ENCODE results near the gene HASPIN.

Gene HASPIN

GRCh38 chr17:3772764-3773163 lies 49.1 kb downstream of the HASPIN start:
- no peak overlapping the region for H3K4me2 ChIP-seq (ENCODE audit: low read length, poor library complexity, severe bottlenecking)
- H3K23ac ChIP-seq (ENCODE audit: low read length in 2 of 2) = peak overlapping the region in 1 of 2 experiments; percentile 40
- H3K79me1 ChIP-seq (replicated peaks; ENCODE audit: low read length, poor library complexity, severe bottlenecking) = no peaks in the 10 kb centered on the region
- DNase-seq = no peak
- H3K4ac ChIP-seq (ENCODE audit: low read depth in 1 of 2, low read length in 2 of 2) = no peak overlapping the region
- H4K8ac ChIP-seq (ENCODE audit: low read length) = no peak overlapping the region
- no peak overlapping the region for H2BK15ac ChIP-seq (ENCODE audit: low read depth, poor library complexity, severe bottlenecking)
- H3K27ac ChIP-seq (ENCODE audit: low read length, poor library complexity, severe bottlenecking) = no peak overlapping the region
- H3K14ac ChIP-seq (ENCODE audit: low read length in 2 of 2) = peak overlapping the region in 1 of 2 experiments; percentile 36
- H3K9ac ChIP-seq (ENCODE audit: low read length) = no peak overlapping the region
- 83% methylated on average over 12 of the region's 12 CpGs for WGBS
- peaks cover 0 to 22% of the 10 kb centered on the region in 2 experiments for H3K27me3 ChIP-seq (ENCODE audit: control insufficient read depth in 1 of 2, insufficient read depth in 1 of 2, low read length in 2 of 2)
- H2BK120ac ChIP-seq (ENCODE audit: low read depth, low read length) = no peak overlapping the region
- no peaks in the 10 kb centered on the region for H3K36me3 ChIP-seq (ENCODE audit: control insufficient read depth in 1 of 2, insufficient read depth in 2 of 2, low read depth in 1 of 2, low read length in 2 of 2)
- peak overlapping the region in 1 of 2 experiments; percentile 7 for H3K18ac ChIP-seq (ENCODE audit: low read depth in 1 of 2, low read length in 2 of 2)
- peak overlapping the region in 1 of 2 experiments; percentile 71 for H2BK12ac ChIP-seq (ENCODE audit: low read length in 2 of 2)
- H3K9me3 ChIP-seq (ENCODE audit: control insufficient read depth, low read length) = no peaks in the 10 kb centered on the region
- no peak overlapping the region for H2BK5ac ChIP-seq (ENCODE audit: low read depth, low read length, poor library complexity, severe bottlenecking)
- H4K91ac ChIP-seq (ENCODE audit: low read length) = no peak overlapping the region
- H2AFZ ChIP-seq (ENCODE audit: low read depth, low read length) = no peak overlapping the region
- H3K4me3 ChIP-seq (ENCODE audit: insufficient read depth in 1 of 2, low read depth in 1 of 2, low read length in 2 of 2) = no peak overlapping the region
- H2AK5ac ChIP-seq (ENCODE audit: low read length, severe bottlenecking) = peak overlapping the region; percentile 18
- peaks cover 8% of the 10 kb centered on the region for H3K4me1 ChIP-seq (ENCODE audit: control insufficient read depth, insufficient read depth, low read depth, low read length)

GRCh38 chr17:3773511-3773910 lies 49.8 kb downstream of the HASPIN start:
- peaks cover 0 to 17% of the 10 kb centered on the region in 2 experiments for H3K27me3 ChIP-seq (ENCODE audit: control insufficient read depth in 1 of 2, insufficient read depth in 1 of 2, low read length in 2 of 2)
- no peak overlapping the region for H3K14ac ChIP-seq (ENCODE audit: low read length in 2 of 2)
- peaks cover 8% of the 10 kb centered on the region for H3K4me1 ChIP-seq (ENCODE audit: control insufficient read depth, insufficient read depth, low read depth, low read length)
- H3K79me1 ChIP-seq (replicated peaks; ENCODE audit: low read length, poor library complexity, severe bottlenecking) = no peaks in the 10 kb centered on the region
- WGBS = 12% methylated on average over 3 of the region's 5 CpGs
- no peak overlapping the region for H4K8ac ChIP-seq (ENCODE audit: low read length)
- no peak overlapping the region for H2BK5ac ChIP-seq (ENCODE audit: low read depth, low read length, poor library complexity, severe bottlenecking)
- H2AFZ ChIP-seq (ENCODE audit: low read depth, low read length) = peak overlapping the region; percentile 58
- no peak overlapping the region for H3K23ac ChIP-seq (ENCODE audit: low read length in 2 of 2)
- no peak overlapping the region for H3K27ac ChIP-seq (ENCODE audit: low read length, poor library complexity, severe bottlenecking)
- H2BK12ac ChIP-seq (ENCODE audit: low read length in 2 of 2) = no peak overlapping the region
- no peak overlapping the region for H3K4me3 ChIP-seq (ENCODE audit: insufficient read depth in 1 of 2, low read depth in 1 of 2, low read length in 2 of 2)
- H3K4ac ChIP-seq (ENCODE audit: low read depth in 1 of 2, low read length in 2 of 2) = no peak overlapping the region
- H3K4me2 ChIP-seq (ENCODE audit: low read length, poor library complexity, severe bottlenecking) = no peak overlapping the region
- no peaks in the 10 kb centered on the region for H3K9me3 ChIP-seq (ENCODE audit: control insufficient read depth, low read length)
- H3K36me3 ChIP-seq (ENCODE audit: control insufficient read depth in 1 of 2, insufficient read depth in 2 of 2, low read depth in 1 of 2, low read length in 2 of 2) = no peaks in the 10 kb centered on the region
- H2BK120ac ChIP-seq (ENCODE audit: low read depth, low read length) = no peak overlapping the region
- no peak overlapping the region for H2BK15ac ChIP-seq (ENCODE audit: low read depth, poor library complexity, severe bottlenecking)
- H4K91ac ChIP-seq (ENCODE audit: low read length) = no peak overlapping the region
- no peak overlapping the region for H3K9ac ChIP-seq (ENCODE audit: low read length)
- H3K18ac ChIP-seq (ENCODE audit: low read depth in 1 of 2, low read length in 2 of 2) = no peak overlapping the region
- no peak overlapping the region for H2AK5ac ChIP-seq (ENCODE audit: low read length, severe bottlenecking)
- DNase-seq = peak; percentile 49

- no peak overlapping the region for H4K91ac ChIP-seq (ENCODE audit: low read length)
- no peaks in the 10 kb centered on the region for H3K9me3 ChIP-seq (ENCODE audit: control insufficient read depth, low read length)
- no peak overlapping the region for H3K4me3 ChIP-seq (ENCODE audit: insufficient read depth in 1 of 2, low read depth in 1 of 2, low read length in 2 of 2)
- no peak overlapping the region for H3K9ac ChIP-seq (ENCODE audit: low read length)
- H3K36me3 ChIP-seq (ENCODE audit: control insufficient read depth in 1 of 2, insufficient read depth in 2 of 2, low read depth in 1 of 2, low read length in 2 of 2) = no peaks in the 10 kb centered on the region
- H2AK5ac ChIP-seq (ENCODE audit: low read length, severe bottlenecking) = peak overlapping the region; percentile 99
- H3K27me3 ChIP-seq (ENCODE audit: control insufficient read depth in 1 of 2, insufficient read depth in 1 of 2, low read length in 2 of 2) = peaks cover 0 to 15% of the 10 kb centered on the region in 2 experiments
- H3K4me2 ChIP-seq (ENCODE audit: low read length, poor library complexity, severe bottlenecking) = no peak overlapping the region
- no peak overlapping the region for H3K23ac ChIP-seq (ENCODE audit: low read length in 2 of 2)
- peak overlapping the region in 1 of 2 experiments; percentile 37 for H3K18ac ChIP-seq (ENCODE audit: low read depth in 1 of 2, low read length in 2 of 2)
- no peak for DNase-seq
- no peak overlapping the region for H3K27ac ChIP-seq (ENCODE audit: low read length, poor library complexity, severe bottlenecking)
- no peak overlapping the region for H3K4ac ChIP-seq (ENCODE audit: low read depth in 1 of 2, low read length in 2 of 2)
- H2BK12ac ChIP-seq (ENCODE audit: low read length in 2 of 2) = peak overlapping the region; percentile 11 to 72
- H2BK15ac ChIP-seq (ENCODE audit: low read depth, poor library complexity, severe bottlenecking) = no peak overlapping the region
- no peaks in the 10 kb centered on the region for H3K79me1 ChIP-seq (replicated peaks; ENCODE audit: low read length, poor library complexity, severe bottlenecking)
- peaks cover 8% of the 10 kb centered on the region for H3K4me1 ChIP-seq (ENCODE audit: control insufficient read depth, insufficient read depth, low read depth, low read length)
- peak overlapping the region; percentile 27 for H4K8ac ChIP-seq (ENCODE audit: low read length)
- H3K14ac ChIP-seq (ENCODE audit: low read length in 2 of 2) = peak overlapping the region in 1 of 2 experiments; percentile 70
- WGBS = 97% methylated on average over 3 of the region's 3 CpGs
- H2AFZ ChIP-seq (ENCODE audit: low read depth, low read length) = no peak overlapping the region
- peak overlapping the region; percentile 84 for H2BK5ac ChIP-seq (ENCODE audit: low read depth, low read length, poor library complexity, severe bottlenecking)
- no peak overlapping the region for H2BK120ac ChIP-seq (ENCODE audit: low read depth, low read length)
These were observed 50.3 kb downstream of the HASPIN start for GRCh38 chr17:3773966-3774365.
